PFSK-1 (cell line): Measurements from ENCODE around the gene KRTAP27-1.

Experiments
- FOXP2 ChIP-seq: optimal IDR thresholded peaks from 2 replicates; pipeline ENCODE3; 2011; ENCODE audit warnings: borderline replicate concordance, control low read depth, inconsistent platforms; ENCODE audit not compliant: insufficient read depth; ENCODE audit errors: extremely low read length, extremely low read depth
- POLR2AphosphoS5 ChIP-seq: IDR thresholded peaks from 2 replicates; pipeline ENCODE4 v1.6.1; 2012; ENCODE audit warnings: low read depth, mild to moderate bottlenecking, control low read depth, low read length, moderate library complexity
- SIN3A ChIP-seq: IDR thresholded peaks from 2 replicates; pipeline ENCODE4 v1.6.1; 2012; ENCODE audit warnings: mild to moderate bottlenecking, low read length, moderate library complexity, borderline replicate concordance; ENCODE audit not compliant: insufficient read depth
- TAF1 ChIP-seq: IDR thresholded peaks from 2 replicates; pipeline ENCODE4 v1.6.1; 2012; ENCODE audit warnings: low read length, control low read depth, borderline replicate concordance; ENCODE audit not compliant: insufficient read depth
- TF ChIP-seq, protein P1 (sequence below), 2 experiments: IDR thresholded peaks; 2 replicates each; pipeline versions ENCODE4 v1.6.1 to v1.8.0; 2011 to 2012; ENCODE audit warnings: low read depth in 2 of 2, low read length in 2 of 2, control low read depth in 1 of 2, inconsistent platforms in 1 of 2, mild to moderate bottlenecking in 1 of 2, moderate library complexity in 1 of 2; ENCODE audit not compliant: insufficient read depth in 1 of 2

The KRTAP27-1 gene

DNA sequence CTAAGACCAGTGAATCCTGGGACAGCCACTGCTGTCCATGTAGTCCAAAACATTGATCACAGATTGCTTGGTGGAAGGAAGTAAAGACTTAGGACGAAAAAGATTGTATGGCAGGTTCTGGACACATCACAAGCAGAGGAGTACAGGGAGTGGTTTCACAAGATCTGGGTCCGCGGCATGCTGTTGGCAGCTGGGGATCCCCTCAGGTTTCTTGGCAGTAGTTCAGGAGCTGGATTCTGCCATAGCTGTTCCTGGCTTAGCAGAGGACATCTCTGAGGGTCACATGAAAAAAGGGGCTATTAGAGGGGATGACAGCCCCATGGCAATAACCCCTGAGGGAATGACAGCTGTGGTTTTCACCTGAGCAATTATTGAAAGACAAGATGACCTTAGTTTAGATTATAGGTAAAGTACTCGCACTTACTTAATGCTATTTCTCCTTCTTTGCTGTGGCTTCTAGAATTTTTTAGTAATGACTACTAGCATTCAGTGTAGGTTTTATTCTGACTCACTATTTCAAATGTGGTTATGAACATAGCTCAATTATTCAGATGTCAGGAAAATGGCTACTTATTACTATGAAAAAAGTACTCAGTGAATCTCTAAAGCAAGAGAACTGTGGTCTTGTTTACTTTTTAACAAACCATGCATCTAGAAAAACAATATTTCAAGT is 8.2 kb downstream of the KRTAP27-1 start:
- TF ChIP-seq POLR2AphosphoS5 (no peak), FOXP2 (no peak), TAF1 (no peak), SIN3A (no peak)
- TF ChIP-seq, protein P1, sequence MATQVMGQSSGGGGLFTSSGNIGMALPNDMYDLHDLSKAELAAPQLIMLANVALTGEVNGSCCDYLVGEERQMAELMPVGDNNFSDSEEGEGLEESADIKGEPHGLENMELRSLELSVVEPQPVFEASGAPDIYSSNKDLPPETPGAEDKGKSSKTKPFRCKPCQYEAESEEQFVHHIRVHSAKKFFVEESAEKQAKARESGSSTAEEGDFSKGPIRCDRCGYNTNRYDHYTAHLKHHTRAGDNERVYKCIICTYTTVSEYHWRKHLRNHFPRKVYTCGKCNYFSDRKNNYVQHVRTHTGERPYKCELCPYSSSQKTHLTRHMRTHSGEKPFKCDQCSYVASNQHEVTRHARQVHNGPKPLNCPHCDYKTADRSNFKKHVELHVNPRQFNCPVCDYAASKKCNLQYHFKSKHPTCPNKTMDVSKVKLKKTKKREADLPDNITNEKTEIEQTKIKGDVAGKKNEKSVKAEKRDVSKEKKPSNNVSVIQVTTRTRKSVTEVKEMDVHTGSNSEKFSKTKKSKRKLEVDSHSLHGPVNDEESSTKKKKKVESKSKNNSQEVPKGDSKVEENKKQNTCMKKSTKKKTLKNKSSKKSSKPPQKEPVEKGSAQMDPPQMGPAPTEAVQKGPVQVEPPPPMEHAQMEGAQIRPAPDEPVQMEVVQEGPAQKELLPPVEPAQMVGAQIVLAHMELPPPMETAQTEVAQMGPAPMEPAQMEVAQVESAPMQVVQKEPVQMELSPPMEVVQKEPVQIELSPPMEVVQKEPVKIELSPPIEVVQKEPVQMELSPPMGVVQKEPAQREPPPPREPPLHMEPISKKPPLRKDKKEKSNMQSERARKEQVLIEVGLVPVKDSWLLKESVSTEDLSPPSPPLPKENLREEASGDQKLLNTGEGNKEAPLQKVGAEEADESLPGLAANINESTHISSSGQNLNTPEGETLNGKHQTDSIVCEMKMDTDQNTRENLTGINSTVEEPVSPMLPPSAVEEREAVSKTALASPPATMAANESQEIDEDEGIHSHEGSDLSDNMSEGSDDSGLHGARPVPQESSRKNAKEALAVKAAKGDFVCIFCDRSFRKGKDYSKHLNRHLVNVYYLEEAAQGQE (IDR thresholded peaks at IDR 0.05; ENCODE audit: insufficient read depth in 1 of 2, low read depth in 2 of 2, low read length in 2 of 2), result no peak

DNA sequence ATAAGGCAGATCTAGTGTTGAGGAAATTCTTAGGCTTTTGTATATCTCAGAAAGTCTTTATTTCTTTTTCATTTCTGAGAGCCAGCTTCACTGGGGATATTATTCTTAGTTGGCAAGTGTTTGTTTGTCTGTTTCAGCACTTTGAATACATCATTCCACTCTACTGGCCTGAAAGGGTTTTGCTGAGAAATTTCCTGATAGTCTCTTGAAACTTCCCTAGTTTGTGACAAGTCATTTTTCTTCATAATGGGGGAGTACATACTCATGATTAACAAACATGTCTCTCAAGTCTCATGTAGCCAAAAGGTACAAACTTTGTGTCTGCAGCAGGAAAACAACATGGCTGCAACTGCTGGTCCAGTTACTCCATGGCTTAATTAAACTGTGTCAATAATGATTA is 11.1 kb downstream of the KRTAP27-1 start:
- no peak for TF ChIP-seq FOXP2
- TF ChIP-seq, protein P1 (IDR thresholded peaks at IDR 0.05; ENCODE audit: insufficient read depth in 1 of 2, low read depth in 2 of 2, low read length in 2 of 2), result no peak
- TF ChIP-seq SIN3A, result no peak
- no peak for TF ChIP-seq POLR2AphosphoS5
- TF ChIP-seq TAF1, result no peak

DNA sequence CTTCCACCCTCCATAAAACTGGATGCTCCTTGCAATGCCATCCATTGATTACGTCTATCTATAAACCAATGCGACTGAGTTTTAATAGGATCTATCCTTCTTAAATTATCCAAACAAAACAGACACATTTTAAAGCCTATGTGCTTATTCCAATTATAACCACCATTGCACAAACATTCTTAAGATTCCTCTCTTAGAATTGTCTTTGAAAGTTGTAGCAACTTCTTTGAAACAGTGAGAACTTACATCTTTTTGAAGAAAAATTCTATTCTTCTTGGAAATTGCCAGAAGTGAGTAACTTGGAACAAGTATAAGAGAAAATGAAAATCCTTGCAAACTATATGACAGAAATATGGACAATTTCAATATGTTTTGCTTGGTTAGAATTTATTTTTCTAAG is 17.3 kb downstream of the KRTAP27-1 start, which contains the start of gene KRTAP26-1:
Gene KRTAP26-1, minus strand, starts transcription at position 101 of the 400 bp plus-strand sequence. CDS start 280 bp downstream, outside the sequence.
- TF ChIP-seq SIN3A (no peak), POLR2AphosphoS5 (no peak), FOXP2 (no peak), TAF1 (no peak)
- TF ChIP-seq, protein P1 (IDR thresholded peaks at IDR 0.05; ENCODE audit: insufficient read depth in 1 of 2, low read depth in 2 of 2, low read length in 2 of 2), result no peak

DNA sequence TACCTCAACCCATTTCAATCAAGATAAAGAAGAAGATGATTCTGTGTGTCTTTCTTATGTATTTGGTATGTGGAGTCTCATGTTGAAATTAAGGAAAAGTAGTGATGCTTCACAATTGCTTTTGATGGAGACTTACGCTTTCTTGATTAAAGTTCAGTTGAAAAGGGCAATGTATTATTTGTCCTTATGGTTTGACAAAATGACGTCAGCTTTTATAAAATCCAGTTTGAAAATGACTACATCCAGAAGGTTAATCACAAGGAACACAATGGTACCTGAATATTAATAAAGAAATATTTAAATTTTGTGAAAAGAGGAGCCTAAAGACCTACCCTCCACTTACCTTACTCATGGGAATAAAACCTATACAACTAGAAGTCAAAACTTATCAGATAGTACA is 21.8 kb downstream of the KRTAP27-1 start:
- TF ChIP-seq SIN3A (no peak), POLR2AphosphoS5 (no peak), TAF1 (no peak), FOXP2 (no peak)
- TF ChIP-seq, protein P1 (IDR thresholded peaks at IDR 0.05; ENCODE audit: insufficient read depth in 1 of 2, low read depth in 2 of 2, low read length in 2 of 2), result no peak
